ENCODE data around the gene SMG6. TPM values are rescaled to one million over a fixed set of nuclear protein-coding genes. Genes with fewer than 3 reads are reported as not detected.
A peak's percentile ranks its signal among the peaks of the same experiment; 100 is the strongest.

The SMG6 gene
- total RNA-seq, 1 experiment from 2014 or later, result 25.6 TPM

GRCh38 chr17:2068519-2069051 is 235.0 kb downstream of the SMG6 start:
- ChIA-PET CTCF (interaction anchor here (0.9 to 11.0 kb wide), 5 partner anchors 12 to 314 kb away, joined by 3 to 96 read pairs (median 6); partner anchors contain the start of gene HIC1), POLR2A (interaction anchor here (0.7 kb wide), 1 partner anchor 25 kb away, joined by 4 read pairs; no protein-coding TSS in a partner anchor)
- no peak for DNase-seq (ENCODE audit: low spot score)
- TF ChIP-seq ATF1 (CRISPR knock-in tag; IDR thresholded peaks at IDR 0.05), result no peak
- Mint-ChIP-seq H3K27me3 (ENCODE audit: low read depth) (no peaks in the 10 kb centered on the region), H3K4me3 (no peak overlapping the region), H3K9me3 (no peaks in the 10 kb centered on the region), H3K27ac (peak overlapping the region; percentile 45), H3K36me3 (peaks cover 3% of the 10 kb centered on the region), H3K4me1 (peaks cover 20% of the 10 kb centered on the region)
- no peak for ATAC-seq

GRCh38 chr17:2068031-2068518 is 235.5 kb downstream of the SMG6 start:
- Mint-ChIP-seq H3K27me3 (ENCODE audit: low read depth) (no peaks in the 10 kb centered on the region), H3K9me3 (no peaks in the 10 kb centered on the region), H3K36me3 (peaks cover 3% of the 10 kb centered on the region), H3K4me3 (no peak overlapping the region), H3K4me1 (peaks cover 25% of the 10 kb centered on the region), H3K27ac (no peak overlapping the region)
- no peak for ATAC-seq
- POLR2A ChIA-PET, result no interaction called here
- DNase-seq (ENCODE audit: low spot score), result no peak
- CTCF ChIA-PET, result interaction anchor here (0.9 to 11.0 kb wide), 5 partner anchors 11 to 314 kb away, joined by 3 to 96 read pairs (median 6); partner anchors contain the start of gene HIC1
- no peak for TF ChIP-seq ZSCAN18 (CRISPR knock-in tag; IDR thresholded peaks at IDR 0.05)
- no peak for TF ChIP-seq E2F1 (CRISPR knock-in tag; IDR thresholded peaks at IDR 0.05)
- TF ChIP-seq RORB (CRISPR knock-in tag; IDR thresholded peaks at IDR 0.05), result no peak
- TF ChIP-seq JAZF1 (CRISPR knock-in tag; IDR thresholded peaks at IDR 0.05), result no peak
- no peak for TF ChIP-seq NR1H2 (CRISPR knock-in tag; IDR thresholded peaks at IDR 0.05)
- TF ChIP-seq AR (CRISPR knock-in tag; IDR thresholded peaks at IDR 0.05), result no peak
- TF ChIP-seq TEAD4 (CRISPR knock-in tag; IDR thresholded peaks at IDR 0.05), result no peak
- TF ChIP-seq TCF7 (CRISPR knock-in tag; IDR thresholded peaks at IDR 0.05; ENCODE audit: low read depth), result no peak
- no peak for TF ChIP-seq ZNF671 (CRISPR knock-in tag; IDR thresholded peaks at IDR 0.05)
- TF ChIP-seq ETV6 (CRISPR knock-in tag; IDR thresholded peaks at IDR 0.05), result no peak
- TF ChIP-seq ZNF416 (CRISPR knock-in tag; IDR thresholded peaks at IDR 0.05), result no peak

GRCh38 chr17:2067608-2068024 is 236.0 kb downstream of the SMG6 start:
- Mint-ChIP-seq H3K4me3 (no peak overlapping the region), H3K4me1 (peaks cover 30% of the 10 kb centered on the region), H3K27ac (no peak overlapping the region), H3K36me3 (peaks cover 3% of the 10 kb centered on the region), H3K9me3 (no peaks in the 10 kb centered on the region), H3K27me3 (ENCODE audit: low read depth) (peaks cover 3% of the 10 kb centered on the region; the same call in 1 of the 2 replicates)
- DNase-seq (ENCODE audit: low spot score) (no peak), ATAC-seq (no peak)
- POLR2A ChIA-PET, result no interaction called here
- CTCF ChIA-PET, result interaction anchor here (0.9 to 11.0 kb wide), 5 partner anchors 11 to 315 kb away, joined by 3 to 96 read pairs (median 6); partner anchors contain the start of gene HIC1
- no peak for TF ChIP-seq TEAD4 (CRISPR knock-in tag; IDR thresholded peaks at IDR 0.05)
- no peak for TF ChIP-seq FOXK1 (CRISPR knock-in tag; IDR thresholded peaks at IDR 0.05)
- TF ChIP-seq NFE2L1 (CRISPR knock-in tag; IDR thresholded peaks at IDR 0.05), result no peak
- TF ChIP-seq ZMAT4 (CRISPR knock-in tag; IDR thresholded peaks at IDR 0.05), result no peak
- no peak for TF ChIP-seq FOXJ3 (CRISPR knock-in tag; IDR thresholded peaks at IDR 0.05; ENCODE audit: borderline replicate concordance)
- no peak for TF ChIP-seq CTCF (IDR thresholded peaks at IDR 0.05)
- TF ChIP-seq ETV6 (CRISPR knock-in tag; IDR thresholded peaks at IDR 0.05), result no peak
- TF ChIP-seq ESRRA (CRISPR knock-in tag; IDR thresholded peaks at IDR 0.05; ENCODE audit: borderline replicate concordance), result no peak
- TF ChIP-seq ELF4 (CRISPR knock-in tag; IDR thresholded peaks at IDR 0.05; ENCODE audit: low read depth), result no peak
- TF ChIP-seq FOXP1 (CRISPR knock-in tag; IDR thresholded peaks at IDR 0.05; ENCODE audit: borderline replicate concordance), result no peak
- TF ChIP-seq GABPB1 (CRISPR knock-in tag; IDR thresholded peaks at IDR 0.05), result no peak
- TF ChIP-seq ZNF219 (CRISPR knock-in tag; IDR thresholded peaks at IDR 0.05; ENCODE audit: borderline replicate concordance), result no peak
- no peak for TF ChIP-seq ZNF263 (CRISPR knock-in tag; IDR thresholded peaks at IDR 0.05; ENCODE audit: low read depth)
- TF ChIP-seq ZSCAN18 (CRISPR knock-in tag; IDR thresholded peaks at IDR 0.05), result no peak

Measured in WTC11 (cell line).